Endothelial cell of umbilical vein (primary cell): ENCODE results near the gene ABL1.

Experiments
- MYC ChIP-seq: IDR thresholded peaks from one replicate; pipeline ENCODE4 v1.6.1; 2011; ENCODE audit warnings: mild to moderate bottlenecking, low read depth, low read length
- POLR2A ChIP-seq: IDR thresholded peaks from 2 replicates; pipeline ENCODE4 v1.6.1; 2012; ENCODE audit warnings: low read depth, mild to moderate bottlenecking, control low read depth, low read length
- POLR2AphosphoS5 ChIP-seq: IDR thresholded peaks from 2 replicates; pipeline ENCODE4 v1.6.1; 2012; ENCODE audit warnings: low read depth, mild to moderate bottlenecking, control low read depth, low read length, moderate library complexity; ENCODE audit not compliant: insufficient read depth
- TF ChIP-seq, protein P1 (sequence below), 2 donors: IDR thresholded peaks; 1 replicate in 1 of 2; 2 replicates in 1 of 2; pipeline ENCODE4 v1.5.1; 2011; ENCODE audit warnings: low read length in 2 of 2, mild to moderate bottlenecking in 2 of 2, moderate library complexity in 2 of 2, control low read depth in 1 of 2, inconsistent platforms in 1 of 2, low read depth in 1 of 2; ENCODE audit not compliant: insufficient read depth in 1 of 2; ENCODE audit errors: extremely low read depth in 1 of 2

DNA sequence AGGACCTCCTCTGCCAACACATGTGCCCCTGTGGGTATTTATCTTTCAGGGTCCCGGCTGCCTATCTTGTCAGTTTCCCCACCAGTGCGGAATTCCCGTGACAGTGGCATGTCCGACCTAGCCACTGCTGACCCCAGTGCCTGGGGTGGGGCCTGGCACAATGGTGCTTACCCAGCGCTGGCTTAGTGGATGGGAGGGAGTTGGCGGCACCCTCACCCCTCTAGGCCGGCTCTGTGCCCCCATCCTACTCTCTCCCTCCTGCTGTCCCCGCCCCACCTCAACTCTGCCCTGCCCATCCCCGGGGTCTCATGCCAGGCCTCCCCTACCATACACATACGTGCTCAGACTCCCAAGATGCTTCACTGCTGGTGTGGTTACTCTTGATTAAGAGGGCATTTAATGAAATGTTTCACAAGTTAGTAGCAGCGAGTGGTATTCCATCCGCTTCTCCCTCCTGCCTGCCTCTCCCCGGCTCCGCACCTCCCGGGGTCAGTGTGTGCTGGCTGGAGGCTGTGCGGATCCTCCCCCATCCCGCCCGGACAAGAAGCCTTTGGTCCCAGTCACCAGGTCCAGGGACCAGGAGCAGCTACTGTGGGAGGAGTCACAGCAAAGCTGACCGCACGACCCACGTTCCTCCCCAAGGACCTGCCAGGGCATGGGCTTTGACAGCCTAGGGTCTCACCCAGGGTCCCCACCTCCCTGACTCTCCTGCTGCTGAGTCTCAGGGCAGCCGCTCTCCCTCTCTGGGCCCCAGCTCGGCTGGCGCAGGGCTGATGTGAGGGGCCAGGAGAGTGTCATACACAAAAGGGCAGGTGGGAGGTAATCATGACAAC lies 71.1 kb downstream of the ABL1 start:
- TF ChIP-seq, protein P1, sequence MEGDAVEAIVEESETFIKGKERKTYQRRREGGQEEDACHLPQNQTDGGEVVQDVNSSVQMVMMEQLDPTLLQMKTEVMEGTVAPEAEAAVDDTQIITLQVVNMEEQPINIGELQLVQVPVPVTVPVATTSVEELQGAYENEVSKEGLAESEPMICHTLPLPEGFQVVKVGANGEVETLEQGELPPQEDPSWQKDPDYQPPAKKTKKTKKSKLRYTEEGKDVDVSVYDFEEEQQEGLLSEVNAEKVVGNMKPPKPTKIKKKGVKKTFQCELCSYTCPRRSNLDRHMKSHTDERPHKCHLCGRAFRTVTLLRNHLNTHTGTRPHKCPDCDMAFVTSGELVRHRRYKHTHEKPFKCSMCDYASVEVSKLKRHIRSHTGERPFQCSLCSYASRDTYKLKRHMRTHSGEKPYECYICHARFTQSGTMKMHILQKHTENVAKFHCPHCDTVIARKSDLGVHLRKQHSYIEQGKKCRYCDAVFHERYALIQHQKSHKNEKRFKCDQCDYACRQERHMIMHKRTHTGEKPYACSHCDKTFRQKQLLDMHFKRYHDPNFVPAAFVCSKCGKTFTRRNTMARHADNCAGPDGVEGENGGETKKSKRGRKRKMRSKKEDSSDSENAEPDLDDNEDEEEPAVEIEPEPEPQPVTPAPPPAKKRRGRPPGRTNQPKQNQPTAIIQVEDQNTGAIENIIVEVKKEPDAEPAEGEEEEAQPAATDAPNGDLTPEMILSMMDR (IDR thresholded peaks at IDR 0.05; ENCODE audit: extremely low read depth in 1 of 2, insufficient read depth in 1 of 2, low read depth in 1 of 2, low read length in 2 of 2) = no peak
- no peak for TF ChIP-seq POLR2AphosphoS5
- TF ChIP-seq POLR2A = no peak
- no peak for TF ChIP-seq MYC
